Urothelium cell line (cell line): ENCODE results near the gene SPTB.

Source experiments
- DNase-seq: peaks from one replicate; pipeline ENCODE4 v3.0.0; 2011; ENCODE audit warnings: low spot score, mixed read lengths
- FAIRE-seq: peaks from 2 replicates; lab custom pipeline; 2011; peaks lifted over from hg19 to GRCh38; lab: Jason Lieb, UNC

SPTB gene

GRCh38 chr14:64702493-64703394 lies 177.0 kb downstream of the SPTB start:
- DNase-seq, result no peak
- peak; percentile 98 for FAIRE-seq

DNA sequence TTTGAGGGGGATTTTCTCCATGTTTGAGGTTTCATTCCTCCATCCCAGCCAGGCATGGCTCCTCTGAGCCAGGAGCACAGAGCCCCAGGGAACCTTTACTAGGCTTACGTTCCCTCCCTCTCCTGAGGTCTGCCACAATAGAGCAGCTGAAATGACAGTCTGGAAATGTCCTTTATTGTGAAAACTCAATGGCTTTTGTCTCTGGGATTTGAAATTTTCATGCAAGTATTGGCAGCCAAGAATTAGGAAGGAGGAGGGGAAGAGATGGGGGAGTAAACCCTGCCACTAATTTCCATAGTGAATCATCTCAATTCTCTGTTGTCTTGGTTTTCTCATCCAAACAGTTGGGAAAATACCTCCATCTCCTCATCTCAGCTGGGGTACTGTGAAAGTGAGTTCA lies 178.0 kb downstream of the SPTB start:
- FAIRE-seq (peak; percentile 30), DNase-seq (no peak)

- DNase-seq (no peak), FAIRE-seq (no peak)
Observed at GRCh38 chr14:64700894-64701293, 178.8 kb downstream of the SPTB start.

DNA sequence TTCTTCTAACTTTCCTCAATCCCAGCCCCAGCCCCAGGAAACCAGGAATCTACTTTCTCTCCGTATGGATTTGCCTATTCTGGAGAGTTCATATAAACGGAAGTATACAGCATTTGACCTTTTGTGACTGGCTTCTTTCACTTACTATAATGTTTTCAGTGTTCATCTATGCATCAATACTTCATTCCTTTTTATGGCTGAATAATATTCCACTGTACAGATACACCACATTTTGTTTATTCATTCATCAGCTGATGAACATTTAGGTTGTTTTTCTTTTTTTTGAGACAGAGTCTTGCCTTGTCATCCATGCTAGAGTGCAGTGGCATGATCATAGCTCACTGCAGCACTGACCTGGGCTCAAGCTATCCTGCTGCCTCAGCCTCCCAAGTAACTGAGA lies 179.4 kb downstream of the SPTB start:
- FAIRE-seq (peak; percentile 91), DNase-seq (no peak)

- no peak for FAIRE-seq
- DNase-seq, result no peak
Observed at GRCh38 chr14:64698903-64699302, 180.8 kb downstream of the SPTB start.

GRCh38 chr14:64696355-64696857 lies 183.3 kb downstream of the SPTB start:
- FAIRE-seq, result peak; percentile 93
- DNase-seq, result no peak
